Sciatic nerve (tissue), 2 donors: ENCODE measurements around the gene ASTN2. TPM values are rescaled to one million over a fixed set of nuclear protein-coding genes. Genes with fewer than 3 reads are reported as not detected.
"Not testable (repeated sequence)": the region's sequence is repeated elsewhere in the genome, so short reads cannot be mapped to it uniquely, and the experiment has no call there.

Experiments used
- ATAC-seq: fragments of 200-7000 bp; cut with Tn5 transposase; one replicate; pipeline ENCODE4 v1.9.1; 2020; ENCODE audit warnings: mild to moderate bottlenecking, moderate library complexity
- DNase-seq: peaks from one replicate; pipeline ENCODE4 v3.0.0-alpha.2; 2020; ENCODE audit warnings: low spot score
- intact Hi-C: fragments of 100-400 bp; cut with DNase I; formaldehyde crosslinking; loops from one replicate; pipeline ENCODE4 v1.14.2; 2022
- total RNA-seq: library from RNA; stranded (reverse); fragmentation: NEBNext Ultra II Directional; extraction: Animal tissue kit (Norgen Biotek cat#: 25700); gene quantifications from one replicate; pipeline ENCODE4 v1.2.1, GENCODE V29; 2021
- donor health status: DM: no; HTN: no; CAD: no.
- donor health status: DM: no; HTN: no; CAD: no.

ASTN2 gene
- total RNA-seq, 1 donor from 2014 or later = 19.1 TPM

GRCh38 chr9:116830321-116830720 lies 584.5 kb downstream of the ASTN2 start:
- ATAC-seq, intact Hi-C loops: not testable (repeated sequence)

DNA sequence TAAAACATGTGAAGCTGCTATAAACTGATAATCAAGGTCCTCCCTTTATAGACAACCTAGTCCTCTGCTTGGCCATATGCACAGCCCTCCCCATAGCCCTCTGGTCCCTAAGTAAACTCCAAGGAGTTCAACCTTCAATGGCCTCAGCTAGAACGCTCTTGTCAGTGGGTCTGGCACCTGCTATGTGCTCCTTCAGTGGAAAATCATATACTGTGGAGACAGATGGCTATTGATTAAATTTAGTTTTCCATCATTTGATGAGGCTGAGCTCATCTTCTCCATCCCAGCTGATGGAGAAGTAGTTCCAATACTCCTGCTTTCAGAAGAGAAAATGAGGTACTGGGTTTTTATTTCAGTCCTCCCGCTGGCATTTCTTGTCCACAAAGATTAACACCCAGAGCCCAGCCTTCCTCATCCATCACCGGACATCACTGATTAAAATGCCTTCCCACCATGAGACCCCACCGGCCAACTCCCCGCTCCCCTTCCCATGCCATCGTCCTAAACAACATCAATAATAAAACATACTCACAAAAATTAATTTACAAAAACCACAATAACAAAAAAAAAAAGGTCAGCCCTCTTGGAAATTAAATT lies 593.1 kb downstream of the ASTN2 start:
- DNase-seq = no peak
- no peak for ATAC-seq
- intact Hi-C loops = no loop called here

More at GRCh38 chr9:116830321-116830720, 584.5 kb downstream of the ASTN2 start:
- not testable (repeated sequence) for DNase-seq

- intact Hi-C loops = no loop called here
- no peak for DNase-seq
- no peak for ATAC-seq
Measured at GRCh38 chr9:116819116-116819515, 595.7 kb downstream of the ASTN2 start.

DNA sequence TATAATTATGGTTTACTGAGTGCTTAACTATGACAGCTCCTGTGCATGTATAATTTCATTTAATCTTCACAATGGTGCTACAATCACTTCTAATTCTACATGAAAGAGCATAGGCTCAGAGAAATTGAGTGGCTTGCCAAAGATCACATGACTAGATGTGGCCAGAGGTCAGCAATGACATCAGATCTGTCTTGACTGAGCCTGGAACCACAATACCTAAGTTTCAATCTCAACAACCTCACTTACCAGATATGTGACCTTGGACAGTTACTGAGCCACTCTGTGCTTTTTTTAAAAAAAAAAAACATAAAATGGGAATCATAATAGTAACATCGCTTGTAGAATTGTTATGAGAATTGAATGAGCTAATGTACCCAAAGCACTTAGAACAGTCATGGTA lies 597.1 kb downstream of the ASTN2 start:
- ATAC-seq = no peak
- intact Hi-C loops = no loop called here
- DNase-seq = no peak

DNA sequence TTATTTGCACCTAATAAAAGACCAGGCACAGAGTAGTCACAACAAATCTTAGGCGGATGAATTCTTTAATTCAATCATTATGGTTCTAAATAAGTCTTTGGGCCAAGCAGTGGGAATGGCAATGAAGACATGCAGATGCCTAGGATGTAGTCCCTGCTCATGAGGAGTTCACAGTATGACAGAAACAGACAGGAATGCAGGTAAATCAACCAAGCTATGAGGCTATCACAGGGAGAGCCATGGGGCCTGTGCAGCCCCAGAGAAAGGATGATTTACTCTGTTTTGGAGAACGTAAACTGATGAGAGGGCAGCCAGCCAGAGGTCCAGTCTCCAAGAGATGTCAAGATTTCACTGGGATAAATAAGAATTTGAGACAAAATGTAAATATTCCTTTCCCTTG lies 598.4 kb downstream of the ASTN2 start:
- intact Hi-C loops = no loop called here
- DNase-seq (no peak), ATAC-seq (no peak)

GRCh38 chr9:116815835-116816234 lies 599.0 kb downstream of the ASTN2 start:
- ATAC-seq (no peak), DNase-seq (no peak)
- intact Hi-C loops = no loop called here

DNA sequence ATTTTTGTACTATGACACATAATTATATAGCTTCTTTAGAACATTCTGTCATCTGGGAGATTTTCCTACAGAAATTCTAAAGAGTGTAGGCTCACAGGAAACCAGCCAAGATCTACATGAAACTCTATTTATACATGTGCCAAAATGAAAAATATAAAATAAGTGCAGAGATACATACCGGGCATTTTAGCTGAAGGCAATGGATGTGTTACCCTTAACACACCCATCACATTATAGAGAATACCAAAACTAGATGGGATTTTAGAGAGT lies 601.9 kb downstream of the ASTN2 start:
- no peak for ATAC-seq
- intact Hi-C loops = no loop called here
- no peak for DNase-seq

DNA sequence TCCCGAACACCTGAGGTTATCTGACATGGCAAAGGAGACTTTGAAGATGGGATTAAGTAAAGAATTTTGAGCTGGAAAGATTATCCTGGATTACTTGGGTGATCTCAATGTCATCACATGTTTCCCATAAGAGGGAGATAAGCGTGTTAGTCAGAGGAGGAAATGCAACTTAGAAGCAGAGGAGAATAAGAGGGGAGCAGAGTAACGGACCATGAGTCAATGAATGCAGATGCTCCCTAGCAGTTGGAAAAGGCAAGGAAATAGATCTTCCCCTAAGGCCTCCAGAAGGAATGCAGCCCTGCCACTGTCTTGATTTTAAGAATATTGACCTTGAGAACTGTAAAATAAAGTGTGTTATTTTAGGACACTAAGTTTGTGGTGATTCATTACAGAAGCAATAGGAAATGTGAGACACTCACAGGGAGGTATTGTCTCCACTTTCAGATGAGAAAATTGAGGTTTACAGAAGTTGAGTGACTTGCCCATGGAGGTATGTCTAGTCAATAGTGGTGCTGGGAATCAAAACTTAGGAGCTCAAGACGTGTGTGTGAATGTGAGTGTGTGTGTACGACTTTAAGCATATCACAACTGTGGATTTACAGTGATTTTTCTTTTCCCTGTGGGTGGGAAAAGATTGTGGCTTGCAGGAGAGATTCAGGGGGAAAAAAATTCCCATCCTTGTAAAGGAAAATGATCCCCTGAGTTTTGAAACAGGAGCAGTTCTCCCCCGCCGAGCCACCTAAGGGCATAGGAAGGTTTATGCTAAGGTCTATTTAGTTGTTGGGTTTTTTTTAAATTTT lies 602.4 kb downstream of the ASTN2 start:
- intact Hi-C loops = no loop called here
- ATAC-seq = no peak
- DNase-seq = no peak

- DNase-seq (no peak), ATAC-seq (no peak)
- intact Hi-C loops = no loop called here
Measured at GRCh38 chr9:116809656-116810055, 605.2 kb downstream of the ASTN2 start.

DNA sequence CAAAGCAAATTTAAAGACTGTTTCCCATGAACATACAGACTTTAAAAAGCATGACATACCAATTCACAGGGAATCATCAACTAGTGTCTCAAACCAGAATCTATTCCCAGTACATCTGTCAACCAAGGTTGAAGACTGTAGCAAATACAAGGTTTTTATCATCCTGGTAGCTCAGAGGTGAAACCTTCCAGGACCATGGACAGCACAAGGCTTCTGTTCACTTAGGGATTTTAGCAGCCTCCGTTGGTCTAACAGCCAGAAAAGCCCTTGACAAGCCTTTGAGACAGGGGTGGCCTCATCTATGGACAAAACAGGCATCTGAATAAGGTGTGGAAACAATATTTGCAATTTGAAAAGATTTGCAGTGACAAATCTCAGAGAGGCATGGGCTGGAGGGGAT lies 608.8 kb downstream of the ASTN2 start:
- no peak for DNase-seq
- intact Hi-C loops = no loop called here
- no peak for ATAC-seq

GRCh38 chr9:116800885-116801284 lies 614.0 kb downstream of the ASTN2 start:
- intact Hi-C loops = no loop called here
- DNase-seq = no peak
- no peak for ATAC-seq

DNA sequence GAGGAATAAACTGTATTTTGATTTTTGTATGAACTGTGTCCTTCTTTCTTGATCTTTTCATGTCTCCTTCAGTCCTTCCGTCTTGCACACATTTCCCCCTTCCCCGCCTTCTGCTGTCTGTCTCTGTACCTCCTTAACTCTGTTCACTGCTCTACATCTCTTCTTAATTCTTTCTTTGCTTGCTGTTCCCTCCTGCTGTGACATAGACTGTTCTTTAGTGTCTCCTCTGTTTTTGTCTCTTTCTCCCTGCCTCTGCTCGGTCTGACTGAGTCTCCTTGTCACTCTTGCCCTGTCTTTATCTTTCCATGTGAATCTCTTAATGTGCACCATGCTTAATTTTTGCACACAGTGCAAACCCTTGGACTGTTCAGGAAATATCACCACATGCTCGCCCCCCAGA lies 614.8 kb downstream of the ASTN2 start:
- intact Hi-C loops = no loop called here
- no peak for ATAC-seq
- DNase-seq = no peak

- ATAC-seq (no peak), DNase-seq (no peak)
- intact Hi-C loops = no loop called here
Measured at GRCh38 chr9:116798521-116798920, 616.3 kb downstream of the ASTN2 start.

- intact Hi-C loops = no loop called here
- DNase-seq (no peak), ATAC-seq (no peak)
Measured at GRCh38 chr9:116797276-116797675, 617.6 kb downstream of the ASTN2 start.

GRCh38 chr9:116796669-116797068 lies 618.2 kb downstream of the ASTN2 start:
- intact Hi-C loops = no loop called here
- no peak for DNase-seq
- ATAC-seq = no peak

GRCh38 chr9:116795821-116796220 lies 619.0 kb downstream of the ASTN2 start:
- intact Hi-C loops = no loop called here
- DNase-seq (no peak), ATAC-seq (no peak)

- intact Hi-C loops = no loop called here
- DNase-seq (no peak), ATAC-seq (no peak)
Measured at GRCh38 chr9:116792271-116792670, 622.6 kb downstream of the ASTN2 start.

- no peak for DNase-seq
- no peak for ATAC-seq
- intact Hi-C loops = no loop called here
Measured at GRCh38 chr9:116791326-116791725, 623.5 kb downstream of the ASTN2 start.

DNA sequence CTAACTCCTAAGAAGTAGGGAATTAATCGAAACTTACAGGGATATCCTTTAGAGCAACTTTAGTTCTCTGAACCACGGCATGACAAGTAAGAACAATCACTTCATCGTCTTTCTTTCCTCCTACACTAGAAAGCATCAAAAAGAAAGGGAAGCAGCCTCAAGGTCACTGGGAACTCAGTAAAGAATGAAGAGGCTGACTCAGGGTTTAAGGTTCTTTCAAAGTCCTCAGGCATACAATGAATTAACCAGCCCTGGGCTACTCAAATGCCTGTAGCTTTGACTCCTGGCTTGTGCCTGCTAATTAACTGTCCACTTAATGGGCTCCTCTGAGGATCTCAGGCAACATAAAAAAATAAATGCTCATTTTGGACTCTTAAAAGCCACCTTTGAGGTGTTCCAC lies 625.8 kb downstream of the ASTN2 start:
- DNase-seq (no peak), ATAC-seq (no peak)
- intact Hi-C loops = no loop called here

DNA sequence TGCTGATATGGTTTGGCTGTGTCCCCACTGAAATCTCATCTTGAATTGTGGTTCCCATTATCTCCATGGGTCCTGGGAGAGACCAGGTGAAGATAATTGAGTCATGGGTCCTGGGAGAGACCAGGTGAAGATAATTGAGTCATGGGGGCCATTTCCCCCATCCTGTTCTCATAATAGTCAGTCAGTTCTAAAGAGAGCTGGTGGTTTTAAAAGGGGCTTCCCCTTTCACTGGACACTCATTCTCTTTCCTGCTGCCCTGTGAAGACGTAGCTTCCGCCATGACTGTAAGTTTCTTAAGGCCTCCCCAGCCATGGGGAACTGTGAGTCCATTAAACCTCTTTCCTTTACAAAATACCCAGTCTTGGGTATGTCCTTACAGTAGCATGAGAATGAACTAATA lies 628.1 kb downstream of the ASTN2 start:
- ATAC-seq (no peak), DNase-seq (no peak)
- intact Hi-C loops = no loop called here

- ATAC-seq = no peak
- no peak for DNase-seq
- intact Hi-C loops = no loop called here
Measured at GRCh38 chr9:116777116-116777515, 637.7 kb downstream of the ASTN2 start.
